Upper lobe of right lung (tissue), 1 donor: Measurements from ENCODE around the gene SLC25A13. TPM values are rescaled to one million over a fixed set of nuclear protein-coding genes. Genes with fewer than 3 reads are reported as not detected.

Experiments
- ATAC-seq: fragments of 200-7000 bp; cut with Tn5 transposase; one replicate; pipeline ENCODE4 v1.9.1; 2020; ENCODE audit warnings: mild to moderate bottlenecking, moderate library complexity
- DNase-seq: peaks from one replicate; pipeline ENCODE4 v3.0.0-alpha.2; 2020
- H3K27ac ChIP-seq: fragments of 200-600 bp; one replicate; pipeline ENCODE4 v1.8.0; 2022
- H3K27me3 ChIP-seq: fragments of 200-600 bp; one replicate; pipeline ENCODE4 v1.8.0; 2022; ENCODE audit warnings: mild to moderate bottlenecking
- H3K36me3 ChIP-seq: fragments of 200-600 bp; one replicate; pipeline ENCODE4 v1.8.0; 2022
- H3K4me1 ChIP-seq: fragments of 200-600 bp; one replicate; pipeline ENCODE4 v1.8.0; 2022
- H3K4me3 ChIP-seq: fragments of 200-600 bp; one replicate; pipeline ENCODE4 v1.8.0; 2022; ENCODE audit warnings: mild to moderate bottlenecking
- H3K9me3 ChIP-seq: fragments of 200-600 bp; one replicate; pipeline ENCODE4 v1.8.0; 2022
- intact Hi-C: fragments of 100-400 bp; cut with DNase I; formaldehyde crosslinking; loops from one replicate; pipeline ENCODE4 v1.11.0; 2022
- total RNA-seq: library from RNA; stranded (reverse); fragmentation: NEBNext Ultra II Directional; extraction: Animal tissue kit (Norgen Biotek cat#: 25700); gene quantifications from one replicate; pipeline ENCODE4 v1.2.1, GENCODE V29; 2021
- TF ChIP-seq, protein P1 (sequence below): fragments of 200-600 bp; IDR thresholded peaks from one replicate; pipeline ENCODE4 v1.8.0; 2022; ENCODE audit warnings: antibody characterized with exemption
- donor health status: DM: no; HTN: yes; CAD: no; lungs with severe emphysema.

Gene SLC25A13
- total RNA-seq, 1 donor from 2014 or later = 34.5 TPM

GRCh38 chr7:96321031-96321657, 754 bp downstream of the SLC25A13 start:
- Histone ChIP-seq H3K9me3 (no peaks in the 10 kb centered on the region), H3K27me3 (no peaks in the 10 kb centered on the region), H3K27ac (peak overlapping the region; percentile 96), H3K4me3 (peak overlapping the region; percentile 93), H3K4me1 (peaks cover 26% of the 10 kb centered on the region), H3K36me3 (no peaks in the 10 kb centered on the region)
- intact Hi-C loops = no loop called here
- ATAC-seq (peak; percentile 76), DNase-seq (peak; percentile 91)
- TF ChIP-seq, protein P1, sequence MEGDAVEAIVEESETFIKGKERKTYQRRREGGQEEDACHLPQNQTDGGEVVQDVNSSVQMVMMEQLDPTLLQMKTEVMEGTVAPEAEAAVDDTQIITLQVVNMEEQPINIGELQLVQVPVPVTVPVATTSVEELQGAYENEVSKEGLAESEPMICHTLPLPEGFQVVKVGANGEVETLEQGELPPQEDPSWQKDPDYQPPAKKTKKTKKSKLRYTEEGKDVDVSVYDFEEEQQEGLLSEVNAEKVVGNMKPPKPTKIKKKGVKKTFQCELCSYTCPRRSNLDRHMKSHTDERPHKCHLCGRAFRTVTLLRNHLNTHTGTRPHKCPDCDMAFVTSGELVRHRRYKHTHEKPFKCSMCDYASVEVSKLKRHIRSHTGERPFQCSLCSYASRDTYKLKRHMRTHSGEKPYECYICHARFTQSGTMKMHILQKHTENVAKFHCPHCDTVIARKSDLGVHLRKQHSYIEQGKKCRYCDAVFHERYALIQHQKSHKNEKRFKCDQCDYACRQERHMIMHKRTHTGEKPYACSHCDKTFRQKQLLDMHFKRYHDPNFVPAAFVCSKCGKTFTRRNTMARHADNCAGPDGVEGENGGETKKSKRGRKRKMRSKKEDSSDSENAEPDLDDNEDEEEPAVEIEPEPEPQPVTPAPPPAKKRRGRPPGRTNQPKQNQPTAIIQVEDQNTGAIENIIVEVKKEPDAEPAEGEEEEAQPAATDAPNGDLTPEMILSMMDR = no peak

GRCh38 chr7:96320442-96320841, 1.5 kb downstream of the SLC25A13 start:
- Histone ChIP-seq H3K27me3 (no peaks in the 10 kb centered on the region), H3K9me3 (no peaks in the 10 kb centered on the region), H3K36me3 (no peaks in the 10 kb centered on the region), H3K4me3 (peak overlapping the region; percentile 93), H3K27ac (peak overlapping the region; percentile 96), H3K4me1 (peaks cover 26% of the 10 kb centered on the region)
- intact Hi-C loops = no loop called here
- TF ChIP-seq, protein P1 = no peak
- DNase-seq (no peak), ATAC-seq (no peak)

- H3K4me3 ChIP-seq = no peak overlapping the region
- H3K36me3 ChIP-seq = no peaks in the 10 kb centered on the region
- H3K27me3 ChIP-seq = no peaks in the 10 kb centered on the region
- no peaks in the 10 kb centered on the region for H3K9me3 ChIP-seq
- peaks cover 33% of the 10 kb centered on the region for H3K4me1 ChIP-seq
- TF ChIP-seq, protein P1 = no peak
- ATAC-seq (no peak), DNase-seq (no peak)
- no peak overlapping the region for H3K27ac ChIP-seq
- intact Hi-C loops = no loop called here
Observed at GRCh38 chr7:96319439-96319838, 2.5 kb downstream of the SLC25A13 start.

GRCh38 chr7:96316949-96317348, 4.9 kb downstream of the SLC25A13 start:
- no peak overlapping the region for H3K27ac ChIP-seq
- intact Hi-C loops = no loop called here
- no peaks in the 10 kb centered on the region for H3K27me3 ChIP-seq
- no peaks in the 10 kb centered on the region for H3K36me3 ChIP-seq
- ATAC-seq (no peak), DNase-seq (no peak)
- no peak overlapping the region for H3K4me3 ChIP-seq
- H3K9me3 ChIP-seq = no peaks in the 10 kb centered on the region
- H3K4me1 ChIP-seq = peaks cover 47% of the 10 kb centered on the region
- TF ChIP-seq, protein P1 = no peak

- Histone ChIP-seq H3K27me3 (no peaks in the 10 kb centered on the region), H3K4me3 (no peak overlapping the region), H3K9me3 (no peaks in the 10 kb centered on the region), H3K36me3 (no peaks in the 10 kb centered on the region), H3K4me1 (peaks cover 52% of the 10 kb centered on the region), H3K27ac (no peak overlapping the region)
- intact Hi-C loops = no loop called here
- TF ChIP-seq, protein P1 = no peak
- DNase-seq (no peak), ATAC-seq (no peak)
Observed at GRCh38 chr7:96315125-96315512, 6.8 kb downstream of the SLC25A13 start.
